Measurements from ENCODE around the gene ESR2.
"Not testable (repeated sequence)": the region's sequence is repeated elsewhere in the genome, so short reads cannot be mapped to it uniquely, and the experiment has no call there.

ESR2 gene

GRCh38 chr14:64062381-64063115 is 231.6 kb downstream of the ESR2 start:
- Histone ChIP-seq H3K4me3 (ENCODE audit: low read length in 2 of 2) (no peak overlapping the region), H3K27ac (ENCODE audit: low read length) (no peak overlapping the region), H3K27me3 (ENCODE audit: control insufficient read depth in 1 of 2, insufficient read depth in 2 of 2, low read length in 2 of 2) (no peaks in the 10 kb centered on the region), H3K9me3 (ENCODE audit: control insufficient read depth in 2 of 2, low read length in 2 of 2) (peaks cover 0 to 2% of the 10 kb centered on the region in 2 donors), H3K4me1 (ENCODE audit: control insufficient read depth, insufficient read depth, low read length) (peaks cover 2% of the 10 kb centered on the region), H3K36me3 (ENCODE audit: control insufficient read depth in 2 of 2, insufficient read depth in 2 of 2, low read length in 2 of 2) (no peaks in the 10 kb centered on the region), H3K9ac (ENCODE audit: low read length in 2 of 2) (no peak overlapping the region)

- no peak overlapping the region for H3K9ac ChIP-seq (ENCODE audit: low read length in 2 of 2)
- no peak overlapping the region for H3K4me3 ChIP-seq (ENCODE audit: low read length in 2 of 2)
- H3K27me3 ChIP-seq (ENCODE audit: control insufficient read depth in 1 of 2, insufficient read depth in 2 of 2, low read length in 2 of 2), result no peaks in the 10 kb centered on the region
- peaks cover 2% of the 10 kb centered on the region for H3K4me1 ChIP-seq (ENCODE audit: control insufficient read depth, insufficient read depth, low read length)
- no peak overlapping the region for H3K27ac ChIP-seq (ENCODE audit: low read length)
- H3K36me3 ChIP-seq (ENCODE audit: control insufficient read depth in 2 of 2, insufficient read depth in 2 of 2, low read length in 2 of 2), result no peaks in the 10 kb centered on the region
- H3K9me3 ChIP-seq (ENCODE audit: control insufficient read depth in 2 of 2, low read length in 2 of 2), result peaks cover 0 to 2% of the 10 kb centered on the region in 2 donors
Observed at GRCh38 chr14:64061706-64062105, 232.5 kb downstream of the ESR2 start.

- peaks cover 0 to 2% of the 10 kb centered on the region in 2 donors for H3K9me3 ChIP-seq (ENCODE audit: control insufficient read depth in 2 of 2, low read length in 2 of 2)
- no peak overlapping the region for H3K27ac ChIP-seq (ENCODE audit: low read length)
- H3K27me3 ChIP-seq (ENCODE audit: control insufficient read depth in 1 of 2, insufficient read depth in 2 of 2, low read length in 2 of 2), result no peaks in the 10 kb centered on the region
- peaks cover 2% of the 10 kb centered on the region for H3K4me1 ChIP-seq (ENCODE audit: control insufficient read depth, insufficient read depth, low read length)
- no peaks in the 10 kb centered on the region for H3K36me3 ChIP-seq (ENCODE audit: control insufficient read depth in 2 of 2, insufficient read depth in 2 of 2, low read length in 2 of 2)
- H3K4me3 ChIP-seq (ENCODE audit: low read length in 2 of 2), result no peak overlapping the region
- no peak overlapping the region for H3K9ac ChIP-seq (ENCODE audit: low read length in 2 of 2)
Observed at GRCh38 chr14:64061115-64061514, 233.1 kb downstream of the ESR2 start.

- peaks cover 0 to 2% of the 10 kb centered on the region in 2 donors for H3K9me3 ChIP-seq (ENCODE audit: control insufficient read depth in 2 of 2, low read length in 2 of 2)
- no peak overlapping the region for H3K9ac ChIP-seq (ENCODE audit: low read length in 2 of 2)
- H3K36me3 ChIP-seq (ENCODE audit: control insufficient read depth in 2 of 2, insufficient read depth in 2 of 2, low read length in 2 of 2), result no peaks in the 10 kb centered on the region
- no peak overlapping the region for H3K4me3 ChIP-seq (ENCODE audit: low read length in 2 of 2)
- peaks cover 2% of the 10 kb centered on the region for H3K4me1 ChIP-seq (ENCODE audit: control insufficient read depth, insufficient read depth, low read length)
- no peak overlapping the region for H3K27ac ChIP-seq (ENCODE audit: low read length)
- no peaks in the 10 kb centered on the region for H3K27me3 ChIP-seq (ENCODE audit: control insufficient read depth in 1 of 2, insufficient read depth in 2 of 2, low read length in 2 of 2)
Observed at GRCh38 chr14:64060648-64061096, 233.5 kb downstream of the ESR2 start.

GRCh38 chr14:64060199-64060545 is 234.0 kb downstream of the ESR2 start:
- Histone ChIP-seq H3K4me3 (ENCODE audit: low read length in 2 of 2) (no peak overlapping the region), H3K27me3 (ENCODE audit: control insufficient read depth in 1 of 2, insufficient read depth in 2 of 2, low read length in 2 of 2) (no peaks in the 10 kb centered on the region), H3K9me3 (ENCODE audit: control insufficient read depth in 2 of 2, low read length in 2 of 2) (peaks cover 0 to 2% of the 10 kb centered on the region in 2 donors), H3K4me1 (ENCODE audit: control insufficient read depth, insufficient read depth, low read length) (peaks cover 2% of the 10 kb centered on the region), H3K9ac (ENCODE audit: low read length in 2 of 2) (no peak overlapping the region), H3K27ac (ENCODE audit: low read length) (no peak overlapping the region), H3K36me3 (ENCODE audit: control insufficient read depth in 2 of 2, insufficient read depth in 2 of 2, low read length in 2 of 2) (no peaks in the 10 kb centered on the region)

GRCh38 chr14:64059454-64060198 is 234.5 kb downstream of the ESR2 start:
- H3K27ac ChIP-seq (ENCODE audit: low read length), result no peak overlapping the region

GRCh38 chr14:64053694-64054669 is 240.2 kb downstream of the ESR2 start:
- Histone ChIP-seq H3K9me3 (ENCODE audit: control insufficient read depth in 2 of 2, low read length in 2 of 2) (peaks cover 2% of the 10 kb centered on the region in 2 donors), H3K27ac (ENCODE audit: low read length) (no peak overlapping the region), H3K27me3 (ENCODE audit: control insufficient read depth in 1 of 2, insufficient read depth in 2 of 2, low read length in 2 of 2) (no peaks in the 10 kb centered on the region), H3K4me1 (ENCODE audit: control insufficient read depth, insufficient read depth, low read length) (no peaks in the 10 kb centered on the region), H3K36me3 (ENCODE audit: control insufficient read depth in 2 of 2, insufficient read depth in 2 of 2, low read length in 2 of 2) (no peaks in the 10 kb centered on the region), H3K9ac (ENCODE audit: low read length in 2 of 2) (no peak overlapping the region), H3K4me3 (ENCODE audit: low read length in 2 of 2) (no peak overlapping the region)

More at GRCh38 chr14:64059454-64060198, 234.5 kb downstream of the ESR2 start:
- H3K9ac ChIP-seq (ENCODE audit: low read length in 2 of 2), result no peak overlapping the region
- no peaks in the 10 kb centered on the region for H3K36me3 ChIP-seq (ENCODE audit: control insufficient read depth in 2 of 2, insufficient read depth in 2 of 2, low read length in 2 of 2)
- H3K4me3 ChIP-seq (ENCODE audit: low read length in 2 of 2), result no peak overlapping the region
- H3K9me3 ChIP-seq (ENCODE audit: control insufficient read depth in 2 of 2, low read length in 2 of 2), result peaks cover 0 to 2% of the 10 kb centered on the region in 2 donors
- no peaks in the 10 kb centered on the region for H3K27me3 ChIP-seq (ENCODE audit: control insufficient read depth in 1 of 2, insufficient read depth in 2 of 2, low read length in 2 of 2)
- peaks cover 2% of the 10 kb centered on the region for H3K4me1 ChIP-seq (ENCODE audit: control insufficient read depth, insufficient read depth, low read length)

- Histone ChIP-seq H3K27me3 (ENCODE audit: control insufficient read depth in 1 of 2, insufficient read depth in 2 of 2, low read length in 2 of 2) (no peaks in the 10 kb centered on the region), H3K9ac (ENCODE audit: low read length in 2 of 2) (no peak overlapping the region), H3K4me1 (ENCODE audit: control insufficient read depth, insufficient read depth, low read length) (no peaks in the 10 kb centered on the region), H3K9me3 (ENCODE audit: control insufficient read depth in 2 of 2, low read length in 2 of 2) (peaks cover 0 to 2% of the 10 kb centered on the region in 2 donors), H3K36me3 (ENCODE audit: control insufficient read depth in 2 of 2, insufficient read depth in 2 of 2, low read length in 2 of 2) (no peaks in the 10 kb centered on the region), H3K27ac (ENCODE audit: low read length) (no peak overlapping the region), H3K4me3 (ENCODE audit: low read length in 2 of 2) (no peak overlapping the region)
Observed at GRCh38 chr14:64049616-64050381, 244.4 kb downstream of the ESR2 start.

- H3K4me3 ChIP-seq (ENCODE audit: low read length in 2 of 2), result no peak overlapping the region
- no peaks in the 10 kb centered on the region for H3K4me1 ChIP-seq (ENCODE audit: control insufficient read depth, insufficient read depth, low read length)
- H3K9me3 ChIP-seq (ENCODE audit: control insufficient read depth in 2 of 2, low read length in 2 of 2), result no peaks in the 10 kb centered on the region
- H3K27ac ChIP-seq (ENCODE audit: low read length), result no peak overlapping the region
- no peak overlapping the region for H3K9ac ChIP-seq (ENCODE audit: low read length in 2 of 2)
- no peaks in the 10 kb centered on the region for H3K36me3 ChIP-seq (ENCODE audit: control insufficient read depth in 2 of 2, insufficient read depth in 2 of 2, low read length in 2 of 2)
- no peaks in the 10 kb centered on the region for H3K27me3 ChIP-seq (ENCODE audit: control insufficient read depth in 1 of 2, insufficient read depth in 2 of 2, low read length in 2 of 2)
Observed at GRCh38 chr14:64045091-64045490, 249.1 kb downstream of the ESR2 start.

- not testable (repeated sequence) for H3K27ac ChIP-seq (ENCODE audit: low read length); H3K36me3 ChIP-seq (ENCODE audit: control insufficient read depth in 2 of 2, insufficient read depth in 2 of 2, low read length in 2 of 2)
Observed at GRCh38 chr14:64043296-64043695, 250.9 kb downstream of the ESR2 start.

More at GRCh38 chr14:64043296-64043695, 250.9 kb downstream of the ESR2 start:
- H3K27me3 ChIP-seq (ENCODE audit: control insufficient read depth in 1 of 2, insufficient read depth in 2 of 2, low read length in 2 of 2); H3K4me3 ChIP-seq (ENCODE audit: low read length in 2 of 2); H3K4me1 ChIP-seq (ENCODE audit: control insufficient read depth, insufficient read depth, low read length); H3K9me3 ChIP-seq (ENCODE audit: control insufficient read depth in 2 of 2, low read length in 2 of 2); H3K9ac ChIP-seq (ENCODE audit: low read length in 2 of 2): not testable (repeated sequence)
